Lower leg skin (tissue), 3 donors: ENCODE measurements around the gene RNF224.

ENCODE experiments used
- CTCF ChIP-seq, 3 donors: fragments of 450-650 bp; IDR thresholded peaks; one replicate each; pipeline ENCODE4 v1.5.1; 2016; ENCODE audit warnings: antibody characterized with exemption in 3 of 3, mild to moderate bottlenecking in 3 of 3, moderate library complexity in 2 of 3
- POLR2A ChIP-seq, 2 donors: fragments of 450-650 bp; IDR thresholded peaks; one replicate each; pipeline ENCODE4 v1.6.1; 2016 to 2017; ENCODE audit warnings: antibody characterized with exemption in 2 of 2, mild to moderate bottlenecking in 1 of 2, moderate library complexity in 1 of 2

- no peak for TF ChIP-seq CTCF (IDR thresholded peaks at IDR 0.05)
- no peak for TF ChIP-seq POLR2A (IDR thresholded peaks at IDR 0.05)
Observed at GRCh38 chr9:137264067-137264466, 36.8 kb downstream of the RNF224 start.
